ENCODE data around the gene HSPG2. TPM values are rescaled to one million over a fixed set of nuclear protein-coding genes. Genes with fewer than 3 reads are reported as not detected.

Gene HSPG2
- total and polyA plus RNA-seq, 9 of the 15 experiments (the other 6 are each of a cell fraction or from before 2014, with no cell fraction given), result 0.14 to 160 (median 15.7) TPM

- TF ChIP-seq, protein P1, sequence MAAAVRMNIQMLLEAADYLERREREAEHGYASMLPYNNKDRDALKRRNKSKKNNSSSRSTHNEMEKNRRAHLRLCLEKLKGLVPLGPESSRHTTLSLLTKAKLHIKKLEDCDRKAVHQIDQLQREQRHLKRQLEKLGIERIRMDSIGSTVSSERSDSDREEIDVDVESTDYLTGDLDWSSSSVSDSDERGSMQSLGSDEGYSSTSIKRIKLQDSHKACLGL (CRISPR knock-in tag; IDR thresholded peaks at IDR 0.05; ENCODE audit: borderline replicate concordance, poor library complexity, severe bottlenecking), result no peak
- TF ChIP-seq MECOM (CRISPR knock-in tag; IDR thresholded peaks at IDR 0.05) (peak; percentile 64; the same call in 1 of the 2 replicates), HMG20A (CRISPR knock-in tag; conservative IDR thresholded peaks at IDR 0.05) (0 out of 2 replicates have a peak, but pooled peaks have one; percentile 4), NFYB (IDR thresholded peaks at IDR 0.05; ENCODE audit: extremely low read depth, insufficient read length) (no peak), FOXJ3 (CRISPR knock-in tag; IDR thresholded peaks at IDR 0.05) (no peak), HMGN3 (IDR thresholded peaks at IDR 0.05; ENCODE audit: borderline replicate concordance, extremely low read depth, insufficient read length, low read depth, low read length) (peak; percentile 53), PHB (CRISPR knock-in tag; IDR thresholded peaks at IDR 0.05) (no peak), ZNF644 (tag; IDR thresholded peaks at IDR 0.05; ENCODE audit: low read depth) (0 out of 2 replicates have a peak, but pooled peaks have one; percentile 32), BCL6 (CRISPR knock-in tag; IDR thresholded peaks at IDR 0.05) (no peak), ZFP1 (CRISPR knock-in tag; IDR thresholded peaks at IDR 0.05) (no peak), FOS (IDR thresholded peaks at IDR 0.05; ENCODE audit: extremely low read depth, insufficient read length) (no peak), ZC3H11A (IDR thresholded peaks at IDR 0.05; ENCODE audit: low read depth, low read length) (no peak), ZNF395 (CRISPR knock-in tag; IDR thresholded peaks at IDR 0.05) (peak; percentile 93), ATF6 (CRISPR knock-in tag; IDR thresholded peaks at IDR 0.05) (no peak), ZNF143 (CRISPR knock-in tag; IDR thresholded peaks at IDR 0.05) (no peak)
- TF ChIP-seq, protein P2, sequence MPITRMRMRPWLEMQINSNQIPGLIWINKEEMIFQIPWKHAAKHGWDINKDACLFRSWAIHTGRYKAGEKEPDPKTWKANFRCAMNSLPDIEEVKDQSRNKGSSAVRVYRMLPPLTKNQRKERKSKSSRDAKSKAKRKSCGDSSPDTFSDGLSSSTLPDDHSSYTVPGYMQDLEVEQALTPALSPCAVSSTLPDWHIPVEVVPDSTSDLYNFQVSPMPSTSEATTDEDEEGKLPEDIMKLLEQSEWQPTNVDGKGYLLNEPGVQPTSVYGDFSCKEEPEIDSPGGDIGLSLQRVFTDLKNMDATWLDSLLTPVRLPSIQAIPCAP (CRISPR knock-in tag; IDR thresholded peaks at IDR 0.05; ENCODE audit: borderline replicate concordance), result no peak
- TF ChIP-seq, protein P3, sequence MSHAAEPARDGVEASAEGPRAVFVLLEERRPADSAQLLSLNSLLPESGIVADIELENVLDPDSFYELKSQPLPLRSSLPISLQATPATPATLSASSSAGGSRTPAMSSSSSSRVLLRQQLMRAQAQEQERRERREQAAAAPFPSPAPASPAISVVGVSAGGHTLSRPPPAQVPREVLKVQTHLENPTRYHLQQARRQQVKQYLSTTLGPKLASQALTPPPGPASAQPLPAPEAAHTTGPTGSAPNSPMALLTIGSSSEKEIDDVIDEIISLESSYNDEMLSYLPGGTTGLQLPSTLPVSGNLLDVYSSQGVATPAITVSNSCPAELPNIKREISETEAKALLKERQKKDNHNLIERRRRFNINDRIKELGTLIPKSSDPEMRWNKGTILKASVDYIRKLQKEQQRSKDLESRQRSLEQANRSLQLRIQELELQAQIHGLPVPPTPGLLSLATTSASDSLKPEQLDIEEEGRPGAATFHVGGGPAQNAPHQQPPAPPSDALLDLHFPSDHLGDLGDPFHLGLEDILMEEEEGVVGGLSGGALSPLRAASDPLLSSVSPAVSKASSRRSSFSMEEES (CRISPR knock-in tag; IDR thresholded peaks at IDR 0.05), result no peak
Observed at GRCh38 chr1:21916447-21917238, 20.5 kb downstream of the HSPG2 start (continued).
